Measurements from ENCODE around the gene REN. TPM values are rescaled to one million over a fixed set of nuclear protein-coding genes. Genes with fewer than 3 reads are reported as not detected.

Gene REN
- total and polyA plus RNA-seq, 9 of the 15 experiments (the other 6 are each of a cell fraction or from before 2014, with no cell fraction given) = 1.7 to 9.9 (median 3.1) TPM

GRCh38 chr1:204127597-204128242 lies 38.4 kb downstream of the REN start (continued):
- no peak for TF ChIP-seq RBBP5 (IDR thresholded peaks at IDR 0.05; ENCODE audit: borderline replicate concordance, insufficient read depth, low read length, poor library complexity, severe bottlenecking)
- TF ChIP-seq, protein P1, sequence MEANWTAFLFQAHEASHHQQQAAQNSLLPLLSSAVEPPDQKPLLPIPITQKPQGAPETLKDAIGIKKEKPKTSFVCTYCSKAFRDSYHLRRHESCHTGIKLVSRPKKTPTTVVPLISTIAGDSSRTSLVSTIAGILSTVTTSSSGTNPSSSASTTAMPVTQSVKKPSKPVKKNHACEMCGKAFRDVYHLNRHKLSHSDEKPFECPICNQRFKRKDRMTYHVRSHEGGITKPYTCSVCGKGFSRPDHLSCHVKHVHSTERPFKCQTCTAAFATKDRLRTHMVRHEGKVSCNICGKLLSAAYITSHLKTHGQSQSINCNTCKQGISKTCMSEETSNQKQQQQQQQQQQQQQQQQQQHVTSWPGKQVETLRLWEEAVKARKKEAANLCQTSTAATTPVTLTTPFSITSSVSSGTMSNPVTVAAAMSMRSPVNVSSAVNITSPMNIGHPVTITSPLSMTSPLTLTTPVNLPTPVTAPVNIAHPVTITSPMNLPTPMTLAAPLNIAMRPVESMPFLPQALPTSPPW (CRISPR knock-in tag; IDR thresholded peaks at IDR 0.05) = peak; percentile 2; the same call in 1 of the 2 replicates
- TF ChIP-seq SAFB2 (IDR thresholded peaks at IDR 0.05; ENCODE audit: borderline replicate concordance, low read depth, low read length, severe bottlenecking) = no peak
- TF ChIP-seq NFIX (CRISPR knock-in tag; IDR thresholded peaks at IDR 0.05; ENCODE audit: low read depth) = peak; percentile 45; the same call in 1 of the 2 replicates
- TF ChIP-seq FOXK1 (CRISPR knock-in tag; IDR thresholded peaks at IDR 0.05; ENCODE audit: borderline replicate concordance) = no peak

GRCh38 chr1:204126956-204127355 lies 39.2 kb downstream of the REN start:
- TF ChIP-seq, protein P2, sequence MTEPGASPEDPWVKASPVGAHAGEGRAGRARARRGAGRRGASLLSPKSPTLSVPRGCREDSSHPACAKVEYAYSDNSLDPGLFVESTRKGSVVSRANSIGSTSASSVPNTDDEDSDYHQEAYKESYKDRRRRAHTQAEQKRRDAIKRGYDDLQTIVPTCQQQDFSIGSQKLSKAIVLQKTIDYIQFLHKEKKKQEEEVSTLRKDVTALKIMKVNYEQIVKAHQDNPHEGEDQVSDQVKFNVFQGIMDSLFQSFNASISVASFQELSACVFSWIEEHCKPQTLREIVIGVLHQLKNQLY (CRISPR knock-in tag; conservative IDR thresholded peaks at IDR 0.05) = no peak
- Histone ChIP-seq H3K9me1 (ENCODE audit: control insufficient read depth, insufficient read depth, low read length) (no peaks in the 10 kb centered on the region), H2AFZ (ENCODE audit: low read depth, low read length) (no peak overlapping the region), H4K20me1 (replicated peaks; ENCODE audit: control insufficient read depth, insufficient read depth, low read length) (peaks cover 4% of the 10 kb centered on the region; the same call in 1 of the 2 replicates), H3K27me3 (ENCODE audit: control insufficient read depth in 2 of 2, insufficient read depth in 2 of 2, low read length in 2 of 2) (peaks cover 33 to 53% of the 10 kb centered on the region in 2 experiments; a peak in 4 of 5 replicates), H3K9ac (ENCODE audit: insufficient read depth in 1 of 2, low read depth in 2 of 2, low read length in 2 of 2) (no peak overlapping the region), H3K27ac (ENCODE audit: extremely low read depth, low read depth, low read length) (no peak overlapping the region), H3K4me1 (replicated peaks in 1 of 2; ENCODE audit: control insufficient read depth in 2 of 2, insufficient read depth in 2 of 2, low read length in 2 of 2) (peaks cover 0 to 15% of the 10 kb centered on the region in 2 experiments; a peak in 2 of 5 replicates), H3K4me3 (no peak overlapping the region), H3K4me2 (ENCODE audit: insufficient read depth, low read length) (no peak overlapping the region), H3K79me2 (ENCODE audit: control insufficient read depth, insufficient read depth, low read length) (no peaks in the 10 kb centered on the region), H3K36me3 (ENCODE audit: control insufficient read depth, insufficient read depth, low read length) (no peaks in the 10 kb centered on the region), H3K9me3 (replicated peaks; ENCODE audit: control insufficient read depth, insufficient read depth, low read depth, low read length) (no peaks in the 10 kb centered on the region)
- 1% methylated on average over 6 of the region's 7 CpGs for WGBS (ENCODE audit: insufficient coverage, low coverage, missing lambda C conversion rate)
- ATAC-seq (no peak), FAIRE-seq (no peak), DNase-seq (ENCODE audit: extremely low read depth in 1 of 4, low spot score in 3 of 4) (no peak)
- intact Hi-C loops (cut with micrococcal nuclease) (loop anchor here (5.0 to 10.0 kb wide), 2 partner anchors 502 to 620 kb away; partner anchors contain the start of gene ATP2B4), in situ Hi-C loops (cut with MboI) (loop anchor here (5.0 kb wide), 1 partner anchor 265 kb away; the partner anchor contains the start of gene SNRPE)
- no TSS peak for BruUV-seq (replicated peaks)
- POLR2A ChIA-PET = no interaction called here
- CTCF ChIA-PET (ENCODE audit: low intra/inter-chr PET ratio) = interaction anchor here (2.0 to 3.3 kb wide), 3 partner anchors 256 to 622 kb away, joined by 8 to 35 read pairs (median 29); partner anchors contain the start of gene SNRPE

Data from K562 (cell line).